T47D (cell line): ENCODE results near the gene LYRM1.

Experiments
- DNase-seq, 2 experiments: peaks; one replicate each; pipeline versions ENCODE4 v3.0.0 to v3.0.0-alpha.2; 2011 to 2012; ENCODE audit warnings: low read depth in 1 of 2, low spot score in 1 of 2
- JUND ChIP-seq: IDR thresholded peaks from 2 replicates; pipeline ENCODE4 v1.6.1; 2012; ENCODE audit warnings: low read depth
- in situ Hi-C: cut with HindIII; loops from 2 replicates; pipeline ENCODE4 v1.10.0; 2016; ENCODE audit warnings: low sequenced_read_pairs, low pct_unique_long_range_greater_than_20kb

Gene LYRM1

DNA sequence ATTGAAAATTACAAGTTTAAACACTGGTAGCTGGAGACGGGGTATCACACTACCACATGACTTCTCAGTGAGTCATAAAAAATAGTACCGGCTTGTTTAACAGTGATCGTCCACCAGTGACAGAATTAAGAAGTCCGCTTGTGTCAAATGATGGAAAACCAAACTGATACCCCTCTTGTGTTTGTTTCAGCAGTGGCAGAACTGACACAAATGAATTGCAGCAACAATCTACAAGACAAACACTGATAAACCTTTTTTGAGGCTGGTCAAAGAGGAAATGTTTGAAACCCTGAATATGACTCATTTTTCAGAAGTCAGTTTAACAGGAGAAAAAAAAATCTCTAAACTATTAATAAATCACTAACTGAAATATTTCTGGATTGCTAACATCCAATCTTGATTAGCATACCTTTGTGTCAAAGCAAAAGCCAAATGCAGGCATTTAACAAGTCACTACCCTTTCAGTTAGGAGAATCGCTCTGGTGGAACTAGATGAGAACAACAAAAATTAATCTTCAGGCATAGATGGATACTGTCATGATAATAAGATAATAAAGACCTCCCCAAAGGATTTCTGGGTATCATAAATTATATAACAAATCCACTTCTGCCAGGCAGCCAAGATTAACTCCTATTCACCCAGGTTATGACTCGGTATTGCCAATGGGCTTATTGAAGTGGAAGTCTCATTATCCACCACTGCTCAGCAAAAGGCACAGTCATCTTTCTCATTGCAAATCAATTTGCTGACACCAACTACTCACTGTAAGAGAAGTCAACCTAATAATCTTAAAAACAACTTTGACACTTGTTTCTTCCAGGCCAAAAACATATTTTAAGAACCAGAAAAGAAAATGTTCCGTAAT, 21.2 kb upstream of the LYRM1 start:
- TF ChIP-seq JUND = no peak
- in situ Hi-C loops = no loop called here

DNA sequence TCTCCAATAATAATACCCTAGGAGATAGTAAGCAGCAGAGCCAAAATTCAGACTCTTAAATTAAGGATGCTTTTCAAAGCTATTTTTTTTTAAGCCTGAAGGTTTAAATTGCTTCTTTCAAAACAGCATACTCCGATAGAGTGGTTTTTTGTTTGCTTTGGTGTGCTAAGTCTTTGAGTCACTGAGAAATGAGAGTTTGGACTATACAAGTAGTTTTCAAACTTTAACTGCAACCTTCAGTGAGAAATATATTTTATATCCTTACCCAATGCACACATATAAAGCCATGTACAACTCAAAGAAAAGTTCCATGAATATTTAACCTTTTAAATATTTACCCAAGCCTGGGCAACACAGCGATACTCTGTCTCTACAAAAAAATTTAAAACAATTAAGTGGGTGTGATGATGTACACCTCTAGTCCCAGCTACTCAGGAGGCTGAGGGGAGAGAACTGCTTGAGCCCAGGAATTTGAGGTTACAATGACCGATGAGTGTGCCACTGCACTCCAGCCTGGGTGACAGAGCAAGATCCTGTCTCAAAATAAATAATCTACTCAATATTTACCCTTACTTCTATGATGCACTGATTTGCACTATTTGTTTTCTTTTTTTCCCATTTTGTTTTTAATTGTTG, 19.6 kb upstream of the LYRM1 start:
- DNase-seq = peak in 1 of 2 experiments; percentile 76
- in situ Hi-C loops = no loop called here
- TF ChIP-seq JUND = no peak

More for the DNA sequence above, 21.2 kb upstream of the LYRM1 start:
- no peak for DNase-seq

DNA sequence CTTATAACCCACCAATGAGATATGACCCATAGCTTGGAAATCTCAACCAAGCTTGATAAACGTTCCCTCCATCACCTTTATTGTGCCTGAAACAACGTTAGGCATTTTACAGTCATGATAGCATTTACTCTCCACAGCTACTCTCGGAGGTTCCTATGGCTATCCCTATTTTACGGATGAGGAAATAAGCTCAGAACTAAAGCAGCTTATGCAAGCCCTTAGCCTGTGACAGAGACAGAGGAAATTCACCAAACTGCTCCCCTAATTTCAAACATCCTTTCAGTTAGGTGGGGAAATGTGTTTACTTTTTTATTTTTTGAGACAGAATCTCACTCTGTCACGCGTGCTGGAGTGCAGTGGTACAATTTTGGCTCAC, 19.1 kb upstream of the LYRM1 start:
- DNase-seq = peak in 1 of 2 experiments; percentile 34
- no peak for TF ChIP-seq JUND
- in situ Hi-C loops = no loop called here

DNA sequence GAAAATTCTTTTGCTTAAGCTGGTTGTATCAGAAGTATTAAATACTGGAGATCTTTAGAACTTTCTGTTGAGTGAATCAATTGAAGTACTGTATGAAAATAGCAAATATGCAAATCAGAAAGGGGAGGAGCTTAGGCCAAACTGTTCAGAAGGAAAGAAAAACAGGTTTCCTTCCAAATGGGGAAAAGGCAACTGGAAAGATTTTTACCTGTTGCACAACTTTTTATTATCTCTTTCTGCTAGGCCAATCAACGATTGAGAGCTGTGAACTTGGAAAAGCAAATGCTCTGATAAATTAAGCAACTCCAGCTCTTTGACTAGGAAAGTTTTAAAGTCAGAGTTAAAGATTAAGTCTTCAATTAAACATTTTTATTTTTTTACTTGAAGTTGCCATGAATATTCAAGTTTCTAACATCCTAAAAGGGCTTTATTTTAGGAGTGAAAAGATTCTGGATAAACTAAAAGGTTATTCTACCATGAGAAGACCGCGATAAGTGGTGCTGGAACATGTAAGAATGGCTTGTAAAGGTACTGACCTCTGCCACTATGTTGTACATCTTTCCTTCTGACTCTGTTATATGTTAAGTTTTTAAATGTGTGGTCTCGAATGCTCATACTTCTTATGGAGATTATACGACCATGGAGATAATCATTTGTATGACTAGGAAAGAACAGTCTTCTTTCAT, 16.9 kb upstream of the LYRM1 start:
- DNase-seq = no peak
- no peak for TF ChIP-seq JUND
- in situ Hi-C loops = no loop called here

DNA sequence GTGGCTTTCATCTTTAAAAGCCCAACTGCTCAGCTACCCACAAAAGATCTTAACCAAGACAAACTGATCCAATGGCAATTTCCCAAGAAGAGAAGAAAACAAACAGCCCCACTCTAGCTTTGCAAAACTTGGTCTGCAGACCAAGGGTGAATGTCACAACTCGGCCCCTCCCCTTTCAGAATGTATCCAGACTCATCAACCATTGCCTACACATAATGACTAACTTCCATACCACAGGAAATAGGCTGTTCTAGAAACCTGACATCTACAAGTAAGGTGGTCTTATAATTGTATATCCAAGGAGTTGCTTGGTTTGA, 16.4 kb upstream of the LYRM1 start:
- in situ Hi-C loops = no loop called here
- TF ChIP-seq JUND = no peak
- DNase-seq = no peak

DNA sequence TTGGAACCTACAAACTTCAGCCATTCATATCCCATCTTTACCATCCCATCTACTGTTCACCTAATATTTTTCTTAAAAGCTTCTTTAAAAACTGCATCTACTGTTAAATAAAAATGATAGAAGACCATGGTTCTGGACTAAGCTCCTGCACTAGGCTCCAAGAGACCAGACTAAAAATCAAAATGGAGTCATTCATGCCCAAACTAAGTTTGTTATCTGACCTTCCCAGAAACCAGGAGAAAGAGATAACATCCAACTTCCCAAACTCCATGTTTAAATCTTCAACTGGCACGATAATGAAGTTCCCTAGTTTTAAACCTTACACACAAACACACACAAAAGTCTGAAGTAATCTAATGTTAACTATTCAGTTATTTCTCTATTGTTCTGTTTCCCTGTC, 14.3 kb upstream of the LYRM1 start:
- DNase-seq = no peak
- TF ChIP-seq JUND = no peak
- in situ Hi-C loops = no loop called here

DNA sequence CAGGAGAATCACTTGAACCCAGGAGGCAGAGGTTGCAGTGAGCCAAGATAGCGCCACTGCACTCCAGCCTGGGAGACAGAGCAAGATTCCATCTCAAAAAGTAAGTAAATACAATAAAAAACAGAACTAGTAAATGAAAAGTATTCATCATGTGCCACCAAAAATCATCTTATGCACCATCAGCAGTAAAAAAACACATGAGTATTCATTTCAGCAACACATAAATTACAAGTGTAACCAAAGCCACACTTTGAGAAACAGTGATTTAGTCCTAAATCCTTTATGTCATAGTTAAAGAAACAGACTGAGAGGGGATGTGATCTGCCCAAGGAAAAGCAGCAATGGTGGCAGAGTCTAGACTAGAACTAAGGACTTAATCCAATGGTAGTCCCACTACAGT, 13.4 kb upstream of the LYRM1 start:
- no peak for DNase-seq
- in situ Hi-C loops = no loop called here
- no peak for TF ChIP-seq JUND

DNA sequence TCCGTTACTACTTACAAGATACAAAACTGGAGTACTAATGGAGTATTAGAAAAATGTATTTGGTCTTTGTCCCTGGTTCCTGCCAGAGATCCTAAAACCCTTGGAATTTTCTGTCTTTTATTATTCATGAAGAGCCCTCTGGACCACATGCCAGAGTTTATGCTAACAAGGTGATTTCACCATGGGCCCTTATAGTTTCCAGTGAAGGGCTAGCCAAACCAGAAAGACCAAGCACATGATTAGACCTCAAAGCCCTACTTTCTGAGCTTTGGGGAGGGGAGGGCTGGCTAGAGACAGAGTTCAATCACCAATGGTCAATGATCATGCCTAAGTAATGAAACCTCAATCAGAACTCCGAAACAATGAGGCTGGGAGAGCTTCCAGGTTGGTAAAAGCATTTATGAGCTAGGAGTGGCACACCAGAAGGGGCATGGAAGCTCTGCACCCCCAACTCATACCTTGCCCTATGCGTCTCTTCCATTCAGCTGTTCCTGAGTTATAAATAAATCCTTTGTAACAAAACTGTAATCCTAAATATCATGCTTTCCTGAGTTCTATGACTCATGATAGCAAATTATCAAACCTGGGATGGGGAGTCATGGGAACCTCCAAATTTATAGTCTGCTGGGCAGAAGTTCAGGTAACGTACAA, 10.8 kb upstream of the LYRM1 start:
- in situ Hi-C loops = no loop called here
- no peak for DNase-seq
- TF ChIP-seq JUND = no peak

DNA sequence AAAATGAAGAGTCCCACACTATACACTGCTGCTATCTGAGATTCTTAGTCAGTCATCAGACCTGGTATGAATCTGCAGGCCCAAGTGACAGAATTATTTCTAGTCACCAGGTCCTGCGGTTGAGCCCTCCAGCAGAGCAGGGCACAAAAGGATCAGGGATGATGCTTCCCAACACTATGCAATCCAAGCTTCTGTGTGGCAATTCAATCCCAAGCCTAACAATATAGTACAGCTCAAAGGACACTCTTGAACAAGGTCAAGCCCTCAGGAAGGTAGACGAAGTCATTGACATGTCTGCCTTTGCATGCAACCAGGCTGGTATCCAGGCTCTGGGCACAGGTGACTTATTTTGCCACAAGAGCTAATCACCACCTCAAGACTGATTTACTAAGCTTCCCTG, 6.2 kb upstream of the LYRM1 start:
- no peak for DNase-seq
- TF ChIP-seq JUND = no peak
- in situ Hi-C loops = no loop called here

DNA sequence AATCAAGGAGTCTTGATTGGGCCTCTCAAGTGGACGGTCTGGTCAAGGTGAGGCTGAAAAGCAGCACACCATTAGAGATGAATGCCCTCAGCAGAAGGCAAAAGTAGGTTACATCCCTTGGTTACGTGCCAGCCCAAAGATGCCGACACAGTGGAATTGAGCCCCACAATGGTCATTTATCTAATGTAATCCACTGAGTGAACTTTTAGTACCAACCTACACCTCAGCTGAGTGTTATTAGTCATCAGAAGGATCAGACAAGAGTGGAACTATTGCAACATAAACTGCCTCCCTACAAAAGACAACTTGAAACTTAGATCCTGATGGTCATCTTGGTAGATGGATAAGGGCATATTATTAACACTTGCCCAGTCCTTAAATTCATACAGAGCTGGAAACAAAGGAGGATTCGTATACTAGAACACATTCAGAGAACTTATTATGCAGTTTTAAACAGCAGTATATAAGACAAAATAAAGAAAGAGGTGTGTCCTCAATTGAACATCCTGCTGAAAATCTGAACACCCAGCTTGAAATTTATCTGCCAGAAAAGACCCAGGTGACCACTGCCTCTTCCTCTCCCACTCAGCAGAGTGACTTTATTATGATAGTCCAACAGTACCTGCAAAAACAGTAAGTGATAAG, 3.2 kb upstream of the LYRM1 start:
- no peak for DNase-seq
- TF ChIP-seq JUND = no peak
- in situ Hi-C loops = no loop called here

DNA sequence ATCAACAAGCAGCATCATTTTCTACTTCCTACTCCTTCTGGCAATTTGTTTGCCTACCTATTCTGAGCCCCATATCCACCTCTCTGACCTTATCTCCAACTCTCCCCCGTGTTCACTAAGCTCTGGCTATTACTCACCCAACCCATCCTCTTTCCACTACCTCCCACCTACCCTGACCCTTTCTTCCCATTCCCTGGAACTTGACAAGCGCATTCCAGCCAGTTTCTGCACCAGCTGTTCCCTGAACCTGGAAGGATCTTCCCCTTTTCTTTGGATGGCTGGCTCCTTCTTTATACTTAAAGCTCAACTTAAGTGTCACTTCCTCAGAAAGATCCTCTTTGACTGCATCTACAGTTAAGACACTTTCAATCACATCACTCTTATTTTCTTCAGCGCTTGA, 2.6 kb upstream of the LYRM1 start:
- in situ Hi-C loops = no loop called here
- TF ChIP-seq JUND = no peak
- no peak for DNase-seq

DNA sequence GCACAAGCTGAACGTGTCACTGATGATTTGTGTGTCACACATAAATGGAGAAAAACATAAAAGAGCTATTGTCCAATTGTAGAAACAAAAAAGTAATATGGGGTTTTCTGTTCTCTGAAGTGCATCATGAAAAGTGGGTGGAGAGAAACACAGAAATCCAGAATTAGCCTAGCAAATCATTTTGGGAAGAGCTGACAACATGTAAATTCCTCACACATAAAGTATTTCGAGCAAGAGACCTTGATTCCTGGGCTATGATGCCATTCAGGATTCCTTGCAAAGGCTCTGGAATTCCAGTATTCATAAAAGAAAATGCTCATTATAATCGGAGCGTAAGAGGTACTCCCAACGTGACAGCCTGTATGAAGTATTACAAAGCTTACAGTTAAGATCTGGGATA, 1.5 kb upstream of the LYRM1 start:
- no peak for DNase-seq
- TF ChIP-seq JUND = no peak
- in situ Hi-C loops = no loop called here
